Subcutaneous preadipocyte (primary cell): ENCODE data around the gene PTX3. TPM values are rescaled to one million over a fixed set of nuclear protein-coding genes. Genes with fewer than 3 reads are reported as not detected.

Source experiments
- total RNA-seq: library from RNA; depleted of rRNA; stranded (reverse); fragments of >200 nt; gene quantifications from 2 replicates; pipeline ENCODE4 v1.2.3, GENCODE V29; 2012

The PTX3 gene
- 340 and 452 TPM in 2 replicates for total RNA-seq

DNA sequence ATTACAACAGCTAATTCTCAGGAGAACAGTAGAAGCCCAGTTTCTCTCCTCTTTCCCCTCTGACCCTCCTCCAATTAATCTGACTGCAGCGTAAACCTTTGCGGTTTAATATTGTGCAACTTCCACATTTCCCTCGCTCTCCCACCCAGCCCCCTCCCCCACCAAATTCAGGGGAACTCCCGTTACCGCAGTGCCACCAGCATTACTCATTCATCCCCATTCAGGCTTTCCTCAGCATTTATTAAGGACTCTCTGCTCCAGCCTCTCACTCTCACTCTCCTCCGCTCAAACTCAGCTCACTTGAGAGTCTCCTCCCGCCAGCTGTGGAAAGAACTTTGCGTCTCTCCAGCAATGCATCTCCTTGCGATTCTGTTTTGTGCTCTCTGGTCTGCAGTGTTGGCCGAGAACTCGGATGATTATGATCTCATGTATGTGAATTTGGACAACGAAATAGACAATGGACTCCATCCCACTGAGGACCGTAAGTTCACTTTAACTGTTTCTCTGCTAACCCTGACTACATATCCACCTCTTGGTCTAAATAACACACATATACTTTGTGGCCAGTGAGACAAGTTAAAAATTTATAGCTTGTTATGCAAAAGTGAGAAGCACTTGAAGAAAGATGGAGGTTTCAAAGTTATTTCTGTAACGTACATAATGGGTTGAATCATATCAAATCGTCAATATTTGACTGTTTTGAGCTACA lies at the start of gene PTX3:
TSS of gene PTX3 (plus strand) at position 268 of the 709 bp plus-strand sequence. CDS start at position 352, 84 bp downstream.

Other genes starting within 250 kb of the PTX3 start
- gene VEPH1, start 66.6 kb downstream of the PTX3 start, total RNA-seq = 13.2 and 35.4 TPM in 2 replicates